LNCaP clone FGC (cell line): Measurements from ENCODE around the gene CDK5RAP2.

Experiments
- DNase-seq: peaks from one replicate; pipeline ENCODE4 v3.0.0-alpha.2; 2011; ENCODE audit warnings: low read depth
- H3K4me3 ChIP-seq: 2 replicates; pipeline ENCODE4 v1.5.1; 2011; ENCODE audit warnings: mild to moderate bottlenecking, low read depth, low read length, control low read depth
- TF ChIP-seq, protein P1 (sequence below): IDR thresholded peaks from 2 replicates; pipeline ENCODE4 v1.5.1; 2012; ENCODE audit warnings: mild to moderate bottlenecking; ENCODE audit not compliant: control insufficient read depth, insufficient read depth; ENCODE audit errors: extremely low read depth

Gene CDK5RAP2

DNA sequence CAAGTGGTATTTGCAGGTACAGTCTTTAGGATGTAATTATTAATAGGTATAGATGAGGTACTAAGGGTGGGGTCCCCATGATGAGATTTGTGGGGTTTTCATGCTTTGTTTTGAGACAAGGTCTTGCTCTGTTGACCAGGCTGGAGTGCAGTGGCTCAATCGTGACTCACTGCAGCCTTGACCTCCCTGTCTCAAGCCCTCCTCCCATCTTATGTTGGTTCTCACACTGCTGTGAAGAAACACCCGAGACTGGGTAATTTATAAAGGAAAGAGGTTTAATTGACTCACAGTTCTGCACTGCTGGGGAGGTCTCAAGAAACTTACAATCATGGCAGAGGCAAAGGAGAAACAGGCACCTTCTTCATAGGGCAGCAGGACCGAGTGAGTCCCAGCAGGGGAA is 217.5 kb downstream of the CDK5RAP2 start:
- H3K4me3 ChIP-seq, result no peak overlapping the region
- no peak for DNase-seq
- TF ChIP-seq, protein P1, sequence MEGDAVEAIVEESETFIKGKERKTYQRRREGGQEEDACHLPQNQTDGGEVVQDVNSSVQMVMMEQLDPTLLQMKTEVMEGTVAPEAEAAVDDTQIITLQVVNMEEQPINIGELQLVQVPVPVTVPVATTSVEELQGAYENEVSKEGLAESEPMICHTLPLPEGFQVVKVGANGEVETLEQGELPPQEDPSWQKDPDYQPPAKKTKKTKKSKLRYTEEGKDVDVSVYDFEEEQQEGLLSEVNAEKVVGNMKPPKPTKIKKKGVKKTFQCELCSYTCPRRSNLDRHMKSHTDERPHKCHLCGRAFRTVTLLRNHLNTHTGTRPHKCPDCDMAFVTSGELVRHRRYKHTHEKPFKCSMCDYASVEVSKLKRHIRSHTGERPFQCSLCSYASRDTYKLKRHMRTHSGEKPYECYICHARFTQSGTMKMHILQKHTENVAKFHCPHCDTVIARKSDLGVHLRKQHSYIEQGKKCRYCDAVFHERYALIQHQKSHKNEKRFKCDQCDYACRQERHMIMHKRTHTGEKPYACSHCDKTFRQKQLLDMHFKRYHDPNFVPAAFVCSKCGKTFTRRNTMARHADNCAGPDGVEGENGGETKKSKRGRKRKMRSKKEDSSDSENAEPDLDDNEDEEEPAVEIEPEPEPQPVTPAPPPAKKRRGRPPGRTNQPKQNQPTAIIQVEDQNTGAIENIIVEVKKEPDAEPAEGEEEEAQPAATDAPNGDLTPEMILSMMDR, result no peak

DNA sequence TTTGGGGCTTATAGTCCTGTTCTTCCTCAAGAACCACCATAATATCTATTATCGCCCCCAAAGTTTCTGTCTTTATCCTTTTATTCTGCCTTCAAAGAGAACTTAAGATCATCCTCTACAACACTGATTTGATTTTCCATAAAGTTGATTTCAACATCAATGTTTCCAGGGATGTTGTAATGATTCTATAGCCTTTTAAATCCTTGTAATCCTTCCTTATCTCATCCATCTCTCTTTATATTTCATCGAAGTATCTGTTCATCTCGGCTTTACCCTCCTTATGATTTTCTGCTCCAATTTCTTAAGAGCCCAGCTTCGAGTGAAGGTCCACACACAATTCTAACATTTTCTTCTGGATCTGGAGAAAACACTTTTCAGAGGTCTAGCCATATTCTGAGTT is 218.4 kb downstream of the CDK5RAP2 start:
- DNase-seq, result no peak
- H3K4me3 ChIP-seq, result no peak overlapping the region
- TF ChIP-seq, protein P1, result no peak

DNA sequence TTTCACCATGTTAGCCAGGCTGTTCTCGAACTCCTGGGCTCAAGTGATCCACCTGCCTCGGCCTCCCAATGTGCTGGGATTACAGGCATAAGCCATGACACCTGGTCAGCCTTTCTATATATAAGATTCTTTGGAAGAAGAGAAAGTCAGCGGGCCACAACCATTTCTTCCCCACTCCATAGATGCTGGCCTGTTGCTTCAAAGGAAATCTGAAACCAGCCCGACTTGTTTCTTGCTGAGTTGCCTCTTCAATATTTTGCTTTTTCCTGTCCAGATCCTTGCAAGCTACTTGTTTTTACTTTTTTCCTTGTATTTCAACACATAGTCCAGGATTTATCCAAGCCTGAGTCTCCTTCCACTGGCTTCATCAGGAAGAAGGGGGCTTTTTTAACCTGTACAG is 219.5 kb downstream of the CDK5RAP2 start:
- TF ChIP-seq, protein P1, result no peak
- H3K4me3 ChIP-seq, result no peak overlapping the region
- no peak for DNase-seq

DNA sequence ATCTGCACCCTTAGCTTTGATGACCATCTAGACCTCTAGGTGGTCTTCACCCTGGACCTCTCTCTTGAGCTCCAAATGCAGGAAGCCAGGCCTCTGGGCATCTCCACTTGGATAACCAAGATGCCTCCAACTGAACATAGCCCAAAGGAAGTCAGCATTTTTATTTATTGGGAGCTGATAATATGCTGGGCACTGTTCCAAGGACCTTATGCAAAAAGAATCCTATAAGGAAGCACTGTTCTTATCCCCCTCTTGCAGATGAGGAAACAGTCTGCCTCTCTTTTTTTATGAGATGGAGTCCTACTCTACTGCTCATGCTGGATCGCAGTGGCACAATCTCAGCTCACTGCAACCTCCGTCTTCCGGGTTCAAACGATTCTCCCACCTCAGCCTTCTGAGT is 219.9 kb downstream of the CDK5RAP2 start:
- peak; percentile 30 for DNase-seq
- H3K4me3 ChIP-seq, result no peak overlapping the region
- TF ChIP-seq, protein P1, result no peak

DNA sequence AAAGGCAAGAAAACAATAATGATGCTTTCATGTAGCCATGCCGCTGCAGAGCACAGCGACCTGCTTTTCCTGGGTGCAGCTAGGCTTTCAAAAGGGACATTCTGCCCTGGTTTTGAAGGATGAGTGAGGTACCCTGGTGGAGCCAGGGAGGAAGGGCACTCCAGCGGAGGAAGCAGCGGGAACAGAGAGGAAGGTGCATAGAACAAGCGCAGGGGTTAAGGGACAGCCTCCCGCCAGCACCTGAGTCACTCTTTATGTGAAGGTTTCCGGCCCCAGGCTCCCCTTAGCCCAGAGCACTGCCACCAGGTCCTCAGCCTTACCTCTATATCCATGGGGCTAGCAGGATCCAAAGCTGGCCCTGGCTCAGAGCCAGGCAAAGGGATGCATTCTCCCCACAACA is 221.1 kb downstream of the CDK5RAP2 start:
- TF ChIP-seq, protein P1, result no peak
- no peak for DNase-seq

DNA sequence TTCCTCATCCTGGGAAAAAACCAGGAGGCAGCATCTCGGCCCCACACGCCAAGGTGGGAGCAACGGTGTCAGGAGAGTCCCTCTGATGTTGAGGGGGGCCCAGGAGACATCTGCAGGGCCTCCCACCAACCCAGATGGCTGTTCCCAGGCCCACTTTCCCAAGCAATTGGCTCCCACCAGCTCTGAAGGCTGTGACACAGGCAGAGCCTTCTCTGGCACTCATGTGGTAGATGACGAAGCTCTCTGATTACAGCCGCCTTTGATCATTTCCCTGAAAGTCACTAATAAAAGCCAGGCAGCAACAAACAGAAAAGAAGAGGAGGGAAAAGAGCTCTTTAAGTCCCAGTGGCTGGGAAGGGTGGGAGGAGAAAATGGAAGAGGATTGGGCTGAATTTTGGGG is 226.5 kb downstream of the CDK5RAP2 start:
- no peak overlapping the region for H3K4me3 ChIP-seq
- DNase-seq, result no peak
- TF ChIP-seq, protein P1, result no peak

More for the DNA sequence above, 221.1 kb downstream of the CDK5RAP2 start:
- no peak overlapping the region for H3K4me3 ChIP-seq

DNA sequence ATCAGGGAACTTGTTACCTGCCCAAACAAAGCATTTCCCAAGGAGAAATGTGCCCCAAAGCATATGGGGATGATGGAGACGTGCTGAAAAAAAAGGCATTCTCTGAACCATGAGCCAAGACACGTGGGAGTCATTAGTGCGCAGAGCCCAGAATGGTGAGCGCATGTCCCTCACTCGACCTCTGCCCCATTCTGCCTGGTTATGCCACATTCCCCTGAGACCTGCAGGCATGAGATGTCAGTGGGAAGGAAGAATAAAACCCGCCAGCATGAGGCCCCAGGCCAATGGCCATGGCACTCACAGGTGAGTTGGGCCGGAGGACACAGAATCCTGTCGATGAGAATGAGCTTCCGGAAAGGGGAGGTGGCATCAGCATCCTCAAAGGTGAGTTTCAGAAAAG is 228.9 kb downstream of the CDK5RAP2 start:
- TF ChIP-seq, protein P1, result no peak
- no peak overlapping the region for H3K4me3 ChIP-seq
- no peak for DNase-seq
